Fibroblast of villous mesenchyme (primary cell): ENCODE results near the gene OR1J2. TPM values are rescaled to one million over a fixed set of nuclear protein-coding genes. Genes with fewer than 3 reads are reported as not detected.

Source experiments
- DNase-seq: peaks from one replicate; pipeline ENCODE4 v3.0.0-alpha.2; 2010; ENCODE audit warnings: low read depth
- H3K4me3 ChIP-seq: 2 replicates; pipeline ENCODE4 v1.5.1; 2011; ENCODE audit warnings: low read depth, mild to moderate bottlenecking, low read length
- CTCF ChIP-seq: IDR thresholded peaks from 2 replicates; pipeline ENCODE4 v1.5.1; 2012; ENCODE audit warnings: low read depth, mild to moderate bottlenecking, low read length; ENCODE audit not compliant: insufficient read depth
- total RNA-seq: library from RNA; depleted of rRNA; stranded (reverse); fragments of >200 nt; gene quantifications from 2 replicates; pipeline ENCODE4 v1.2.3, GENCODE V29; 2012

OR1J2 gene, protein sequence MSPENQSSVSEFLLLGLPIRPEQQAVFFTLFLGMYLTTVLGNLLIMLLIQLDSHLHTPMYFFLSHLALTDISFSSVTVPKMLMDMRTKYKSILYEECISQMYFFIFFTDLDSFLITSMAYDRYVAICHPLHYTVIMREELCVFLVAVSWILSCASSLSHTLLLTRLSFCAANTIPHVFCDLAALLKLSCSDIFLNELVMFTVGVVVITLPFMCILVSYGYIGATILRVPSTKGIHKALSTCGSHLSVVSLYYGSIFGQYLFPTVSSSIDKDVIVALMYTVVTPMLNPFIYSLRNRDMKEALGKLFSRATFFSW
- 0.32 and 0.43 TPM in 2 replicates for total RNA-seq

- no peak for DNase-seq
- no peak for TF ChIP-seq CTCF
- H3K4me3 ChIP-seq: no peak within 1 kb of the TSS
These were observed at the start of gene OR1J2 for GRCh38 chr9:122510502-122510901. OR1J2 (plus strand) TSS chr9:122510802; CDS start chr9:122510802, 0 bp downstream.

- peak overlapping the region; percentile 59 for H3K4me3 ChIP-seq
- DNase-seq: no peak
These were observed 46.6 kb upstream of the OR1J2 start for GRCh38 chr9:122463828-122464632.

DNA sequence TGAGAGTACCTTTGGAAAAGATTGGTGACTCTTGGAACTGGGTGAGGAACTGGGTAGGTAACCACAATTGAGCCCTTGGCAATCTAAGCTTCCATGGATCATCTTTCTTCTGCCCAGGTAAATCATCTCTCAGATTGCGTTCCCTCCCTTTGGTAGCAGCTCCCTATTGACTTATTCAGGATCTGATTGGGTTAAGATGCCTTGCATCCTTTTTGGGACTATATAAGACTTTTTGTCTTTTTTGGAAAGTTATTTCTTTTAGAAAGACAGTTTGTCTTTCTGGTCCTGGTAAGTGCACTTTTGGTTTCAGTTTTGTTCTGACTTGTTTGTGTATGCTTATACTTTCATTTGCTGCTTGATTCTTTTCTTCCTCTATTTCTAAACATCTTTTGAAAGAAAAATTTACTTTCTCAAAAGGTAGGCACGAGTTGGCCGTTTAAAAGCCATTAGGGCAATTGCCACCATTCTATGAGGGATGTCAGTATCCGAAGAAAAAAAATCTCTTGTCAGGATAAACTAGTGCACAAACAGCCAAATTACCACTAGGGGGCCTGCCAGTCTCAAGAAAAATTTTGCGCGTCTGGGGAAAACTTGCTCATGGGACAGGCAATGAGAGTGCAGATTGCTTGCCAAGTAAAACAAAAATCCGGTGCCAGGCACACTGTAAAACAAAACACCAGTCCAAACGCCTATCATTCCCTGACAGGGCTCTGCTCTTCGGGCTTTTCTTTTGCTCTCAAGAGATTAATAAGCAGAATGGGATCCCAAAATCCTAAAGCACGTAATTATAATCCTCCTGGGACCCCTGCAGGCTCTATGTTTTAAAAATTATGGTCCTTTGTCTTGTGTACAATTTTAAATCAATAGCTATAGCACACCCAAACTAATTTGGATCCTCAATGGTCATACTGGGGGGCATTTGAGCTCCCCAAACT is 45.7 kb upstream of the OR1J2 start:
- peak; percentile 84 for DNase-seq
- peak overlapping the region; percentile 59 for H3K4me3 ChIP-seq
- TF ChIP-seq CTCF: peak; percentile 84

More at GRCh38 chr9:122463828-122464632, 46.6 kb upstream of the OR1J2 start:
- TF ChIP-seq CTCF: peak; percentile 7

DNA sequence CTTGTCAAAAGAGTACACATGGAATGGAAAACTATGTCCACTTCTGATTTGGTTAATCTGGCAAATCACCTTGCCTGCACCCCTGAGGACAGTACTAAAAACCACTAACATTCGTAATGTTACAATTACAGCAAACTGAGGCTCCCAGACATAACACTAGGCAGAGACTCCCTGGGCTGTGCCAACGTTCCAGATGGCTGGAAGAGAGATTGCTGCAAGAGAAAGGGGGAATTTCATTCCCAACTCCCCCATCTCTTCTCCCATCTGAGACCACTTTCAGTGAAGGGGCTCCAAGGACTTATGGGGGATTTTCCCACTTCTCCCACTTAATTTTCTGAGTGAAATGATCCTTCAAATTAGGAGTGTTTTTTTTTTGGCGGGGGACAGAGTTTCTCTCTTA is 44.1 kb upstream of the OR1J2 start:
- DNase-seq: no peak
- no peak for TF ChIP-seq CTCF
- no peak overlapping the region for H3K4me3 ChIP-seq

GRCh38 chr9:122468735-122469134 is 41.9 kb upstream of the OR1J2 start:
- H3K4me3 ChIP-seq: no peak overlapping the region
- no peak for TF ChIP-seq CTCF
- peak; percentile 53 for DNase-seq

- H3K4me3 ChIP-seq: no peak overlapping the region
- DNase-seq: no peak
- TF ChIP-seq CTCF: no peak
These were observed 36.0 kb upstream of the OR1J2 start for GRCh38 chr9:122474561-122474960.
